Mucosa of rectum (tissue), 2 donors: Measurements from ENCODE around the gene FAM185A.
"Not testable (repeated sequence)": the region's sequence is repeated elsewhere in the genome, so short reads cannot be mapped to it uniquely, and the experiment has no call there.

ENCODE experiments used
- H3K27ac ChIP-seq, 2 donors: one replicate each; pipeline ENCODE4 v1.7.0; 2013; ENCODE audit warnings: inconsistent platforms in 2 of 2, low read depth in 2 of 2, low read length in 2 of 2
- H3K27me3 ChIP-seq, 2 donors: one replicate each; pipeline ENCODE4 v1.7.0; 2013; ENCODE audit warnings: low read length in 2 of 2; ENCODE audit not compliant: control insufficient read depth in 2 of 2, insufficient read depth in 2 of 2
- H3K36me3 ChIP-seq, 2 donors: one replicate each; pipeline ENCODE4 v1.7.0; 2013; ENCODE audit warnings: low read length in 2 of 2; ENCODE audit not compliant: control insufficient read depth in 2 of 2, insufficient read depth in 2 of 2
- H3K4me1 ChIP-seq, 2 donors: one replicate each; pipeline ENCODE4 v1.7.0; 2013; ENCODE audit warnings: low read length in 2 of 2, mild to moderate bottlenecking in 1 of 2; ENCODE audit not compliant: control insufficient read depth in 2 of 2, insufficient read depth in 2 of 2
- H3K4me3 ChIP-seq, 2 donors: one replicate each; pipeline ENCODE4 v1.7.0; 2013; ENCODE audit warnings: low read length in 2 of 2
- H3K9ac ChIP-seq, 2 donors: one replicate each; pipeline ENCODE4 v1.7.0; 2013; ENCODE audit warnings: low read length in 2 of 2, low read depth in 1 of 2, mild to moderate bottlenecking in 1 of 2
- H3K9me3 ChIP-seq, 2 donors: one replicate each; pipeline ENCODE4 v1.7.0; 2013; ENCODE audit warnings: low read length in 2 of 2; ENCODE audit not compliant: control insufficient read depth in 2 of 2
- donor health status: healthy.
- donor health status: Normal muscosa, but diverticular disease.

Gene FAM185A

GRCh38 chr7:102778663-102779062, 29.9 kb downstream of the FAM185A start:
- not testable (repeated sequence) for H3K27me3 ChIP-seq, H3K4me3 ChIP-seq, H3K36me3 ChIP-seq, H3K27ac ChIP-seq, H3K9me3 ChIP-seq, H3K4me1 ChIP-seq, H3K9ac ChIP-seq

- H3K4me3 ChIP-seq, H3K9ac ChIP-seq, H3K27me3 ChIP-seq, H3K36me3 ChIP-seq, H3K4me1 ChIP-seq, H3K27ac ChIP-seq, H3K9me3 ChIP-seq: not testable (repeated sequence)
Measured at GRCh38 chr7:102780926-102781325, 32.1 kb downstream of the FAM185A start.

GRCh38 chr7:102788770-102789169, 40.0 kb downstream of the FAM185A start:
- not testable (repeated sequence) for H3K9ac ChIP-seq, H3K27ac ChIP-seq, H3K27me3 ChIP-seq, H3K9me3 ChIP-seq, H3K4me1 ChIP-seq, H3K4me3 ChIP-seq, H3K36me3 ChIP-seq

GRCh38 chr7:102790364-102791100, 41.7 kb downstream of the FAM185A start:
- H3K9ac ChIP-seq, H3K27me3 ChIP-seq, H3K36me3 ChIP-seq, H3K4me1 ChIP-seq, H3K27ac ChIP-seq, H3K9me3 ChIP-seq, H3K4me3 ChIP-seq: not testable (repeated sequence)

GRCh38 chr7:102791367-102791766, 42.6 kb downstream of the FAM185A start:
- not testable (repeated sequence) for H3K36me3 ChIP-seq, H3K4me1 ChIP-seq, H3K9me3 ChIP-seq, H3K4me3 ChIP-seq, H3K9ac ChIP-seq, H3K27ac ChIP-seq, H3K27me3 ChIP-seq

- H3K9me3 ChIP-seq, H3K4me3 ChIP-seq, H3K4me1 ChIP-seq, H3K36me3 ChIP-seq, H3K27ac ChIP-seq, H3K27me3 ChIP-seq, H3K9ac ChIP-seq: not testable (repeated sequence)
Measured at GRCh38 chr7:102791831-102792230, 43.0 kb downstream of the FAM185A start.

- H3K9me3 ChIP-seq, H3K36me3 ChIP-seq, H3K9ac ChIP-seq, H3K27me3 ChIP-seq, H3K4me1 ChIP-seq, H3K27ac ChIP-seq, H3K4me3 ChIP-seq: not testable (repeated sequence)
Measured at GRCh38 chr7:102794567-102794966, 45.8 kb downstream of the FAM185A start.

GRCh38 chr7:102795987-102796595, 47.3 kb downstream of the FAM185A start:
- not testable (repeated sequence) for H3K36me3 ChIP-seq, H3K9me3 ChIP-seq, H3K9ac ChIP-seq, H3K27me3 ChIP-seq, H3K27ac ChIP-seq, H3K4me1 ChIP-seq, H3K4me3 ChIP-seq

- Histone ChIP-seq H3K4me3 (no peak overlapping the region), H3K4me1 (no peaks in the 10 kb centered on the region), H3K9me3 (no peaks in the 10 kb centered on the region), H3K27me3 (no peaks in the 10 kb centered on the region), H3K9ac (no peak overlapping the region), H3K36me3 (peaks cover 3 to 4% of the 10 kb centered on the region in 2 donors), H3K27ac (no peak overlapping the region)
Measured at GRCh38 chr7:102806613-102807012, 57.8 kb downstream of the FAM185A start.

GRCh38 chr7:102810916-102811315, 62.1 kb downstream of the FAM185A start:
- peaks cover 3 to 4% of the 10 kb centered on the region in 2 donors for H3K36me3 ChIP-seq
- H3K27ac ChIP-seq, result no peak overlapping the region
- H3K4me1 ChIP-seq, result no peaks in the 10 kb centered on the region
- H3K4me3 ChIP-seq, result no peak overlapping the region
- H3K9me3 ChIP-seq, result no peaks in the 10 kb centered on the region
- H3K9ac ChIP-seq, result no peak overlapping the region
- H3K27me3 ChIP-seq, result no peaks in the 10 kb centered on the region
